Measurements from ENCODE around the gene CACNB2.
A peak's percentile ranks its signal among the peaks of the same experiment; 100 is the strongest.

CACNB2 gene

GRCh38 chr10:18312374-18313139 lies 172.3 kb downstream of the CACNB2 start:
- TF ChIP-seq, protein P1, sequence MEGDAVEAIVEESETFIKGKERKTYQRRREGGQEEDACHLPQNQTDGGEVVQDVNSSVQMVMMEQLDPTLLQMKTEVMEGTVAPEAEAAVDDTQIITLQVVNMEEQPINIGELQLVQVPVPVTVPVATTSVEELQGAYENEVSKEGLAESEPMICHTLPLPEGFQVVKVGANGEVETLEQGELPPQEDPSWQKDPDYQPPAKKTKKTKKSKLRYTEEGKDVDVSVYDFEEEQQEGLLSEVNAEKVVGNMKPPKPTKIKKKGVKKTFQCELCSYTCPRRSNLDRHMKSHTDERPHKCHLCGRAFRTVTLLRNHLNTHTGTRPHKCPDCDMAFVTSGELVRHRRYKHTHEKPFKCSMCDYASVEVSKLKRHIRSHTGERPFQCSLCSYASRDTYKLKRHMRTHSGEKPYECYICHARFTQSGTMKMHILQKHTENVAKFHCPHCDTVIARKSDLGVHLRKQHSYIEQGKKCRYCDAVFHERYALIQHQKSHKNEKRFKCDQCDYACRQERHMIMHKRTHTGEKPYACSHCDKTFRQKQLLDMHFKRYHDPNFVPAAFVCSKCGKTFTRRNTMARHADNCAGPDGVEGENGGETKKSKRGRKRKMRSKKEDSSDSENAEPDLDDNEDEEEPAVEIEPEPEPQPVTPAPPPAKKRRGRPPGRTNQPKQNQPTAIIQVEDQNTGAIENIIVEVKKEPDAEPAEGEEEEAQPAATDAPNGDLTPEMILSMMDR (conservative IDR thresholded peaks at IDR 0.05; ENCODE audit: low read depth, low read length): peak; percentile 54
- no peak overlapping the region for H3K4me3 ChIP-seq (ENCODE audit: low read depth, low read length)
- DNase-seq (ENCODE audit: low read depth): peak; percentile 70

- DNase-seq (ENCODE audit: low read depth): no peak
- H3K4me3 ChIP-seq (ENCODE audit: low read depth, low read length): no peak overlapping the region
- TF ChIP-seq, protein P1 (conservative IDR thresholded peaks at IDR 0.05; ENCODE audit: low read depth, low read length): no peak
Observed at GRCh38 chr10:18313140-18313530, 172.9 kb downstream of the CACNB2 start.

- no peak overlapping the region for H3K4me3 ChIP-seq (ENCODE audit: low read depth, low read length)
- no peak for DNase-seq (ENCODE audit: low read depth)
- TF ChIP-seq, protein P1 (conservative IDR thresholded peaks at IDR 0.05; ENCODE audit: low read depth, low read length): no peak
Observed at GRCh38 chr10:18313626-18314025, 173.4 kb downstream of the CACNB2 start.

GRCh38 chr10:18319628-18320027 lies 179.4 kb downstream of the CACNB2 start:
- DNase-seq (ENCODE audit: low read depth): no peak
- TF ChIP-seq, protein P1 (conservative IDR thresholded peaks at IDR 0.05; ENCODE audit: low read depth, low read length): no peak
- no peak overlapping the region for H3K4me3 ChIP-seq (ENCODE audit: low read depth, low read length)

DNA sequence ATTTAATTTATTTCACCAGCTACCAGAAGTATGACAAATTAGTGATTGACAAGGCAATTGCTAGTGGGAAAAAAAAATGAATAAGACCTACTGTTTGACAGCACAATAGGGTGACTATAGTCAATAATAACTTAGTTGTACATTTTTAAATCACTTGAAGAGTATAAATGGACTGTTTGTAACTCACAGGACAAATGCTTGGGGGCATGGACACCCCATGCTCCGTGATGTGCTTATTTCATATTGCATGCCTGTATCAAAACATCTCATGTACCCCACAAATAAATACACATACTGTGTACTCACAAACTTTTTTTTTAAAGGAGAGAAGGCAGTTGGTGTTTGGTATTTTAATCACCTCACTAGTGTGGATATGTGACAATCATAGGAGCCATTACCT lies 181.1 kb downstream of the CACNB2 start:
- H3K4me3 ChIP-seq (ENCODE audit: low read depth, low read length): no peak overlapping the region
- no peak for DNase-seq (ENCODE audit: low read depth)
- TF ChIP-seq, protein P1 (conservative IDR thresholded peaks at IDR 0.05; ENCODE audit: low read depth, low read length): no peak

GRCh38 chr10:18323916-18324315 lies 183.7 kb downstream of the CACNB2 start:
- H3K4me3 ChIP-seq (ENCODE audit: low read depth, low read length): no peak overlapping the region
- DNase-seq (ENCODE audit: low read depth): no peak
- TF ChIP-seq, protein P1 (conservative IDR thresholded peaks at IDR 0.05; ENCODE audit: low read depth, low read length): no peak

- TF ChIP-seq, protein P1 (conservative IDR thresholded peaks at IDR 0.05; ENCODE audit: low read depth, low read length): no peak
- H3K4me3 ChIP-seq (ENCODE audit: low read depth, low read length): no peak overlapping the region
- DNase-seq (ENCODE audit: low read depth): no peak
Observed at GRCh38 chr10:18325410-18325809, 185.2 kb downstream of the CACNB2 start.
